ENCODE results near the gene TRIP13.

TRIP13 gene

GRCh38 chr5:955886-956761 is 63.4 kb downstream of the TRIP13 start:
- peaks cover 0 to 7% (median 0%) of the 10 kb centered on the region in 3 donors for H3K9me3 ChIP-seq
- no peak overlapping the region for H3K27ac ChIP-seq
- H3K4me1 ChIP-seq: peaks cover 0 to 31% (median 12%) of the 10 kb centered on the region in 4 donors
- no peak overlapping the region for H3K4me3 ChIP-seq
- TF ChIP-seq CTCF (IDR thresholded peaks at IDR 0.05): no peak
- intact Hi-C loops (cut with DNase I; ENCODE audit: low total_unique reads): no loop called here
- DNase-seq: peak in 1 of 2 donors; percentile 63
- no peaks in the 10 kb centered on the region for H3K36me3 ChIP-seq
- peaks cover 0 to 46% of the 10 kb centered on the region in 2 donors for H3K27me3 ChIP-seq

- TF ChIP-seq CTCF (IDR thresholded peaks at IDR 0.05): no peak
- H3K27ac ChIP-seq: no peak overlapping the region
These were observed 64.5 kb downstream of the TRIP13 start for GRCh38 chr5:956941-957747.

GRCh38 chr5:957748-958485 is 65.2 kb downstream of the TRIP13 start:
- Histone ChIP-seq H3K4me1 (peaks cover 0 to 31% (median 12%) of the 10 kb centered on the region in 4 donors), H3K27me3 (peaks cover 0 to 40% of the 10 kb centered on the region in 2 donors), H3K9me3 (no peaks in the 10 kb centered on the region), H3K4me3 (no peak overlapping the region), H3K36me3 (no peaks in the 10 kb centered on the region), H3K27ac (no peak overlapping the region)
- DNase-seq: peak in 1 of 2 donors; percentile 51
- no peak for TF ChIP-seq CTCF (IDR thresholded peaks at IDR 0.05)
- intact Hi-C loops (cut with DNase I; ENCODE audit: low total_unique reads): no loop called here

More at GRCh38 chr5:956941-957747, 64.5 kb downstream of the TRIP13 start:
- H3K4me3 ChIP-seq: no peak overlapping the region
- no peaks in the 10 kb centered on the region for H3K36me3 ChIP-seq
- peak in 1 of 2 donors; percentile 65 for DNase-seq
- intact Hi-C loops (cut with DNase I; ENCODE audit: low total_unique reads): no loop called here
- H3K4me1 ChIP-seq: peaks cover 0 to 31% (median 12%) of the 10 kb centered on the region in 4 donors
- H3K9me3 ChIP-seq: no peaks in the 10 kb centered on the region
- peaks cover 0 to 46% of the 10 kb centered on the region in 2 donors for H3K27me3 ChIP-seq

GRCh38 chr5:958701-959571 is 66.3 kb downstream of the TRIP13 start:
- no peak for DNase-seq
- TF ChIP-seq CTCF (IDR thresholded peaks at IDR 0.05): no peak
- H3K4me1 ChIP-seq: peaks cover 0 to 31% (median 12%) of the 10 kb centered on the region in 4 donors
- no peak overlapping the region for H3K4me3 ChIP-seq
- intact Hi-C loops (cut with DNase I; ENCODE audit: low total_unique reads): no loop called here
- no peak overlapping the region for H3K27ac ChIP-seq
- H3K9me3 ChIP-seq: no peaks in the 10 kb centered on the region
- no peaks in the 10 kb centered on the region for H3K36me3 ChIP-seq
- peaks cover 0 to 38% of the 10 kb centered on the region in 2 donors for H3K27me3 ChIP-seq

Measured in tibial artery (tissue), 4 donors.